ENCODE results near the gene PCDHGA11.
"Not testable (repeated sequence)": the region's sequence is repeated elsewhere in the genome, so short reads cannot be mapped to it uniquely, and the experiment has no call there.

PCDHGA11 gene

GRCh38 chr5:141383345-141383744 is 37.5 kb upstream of the PCDHGA11 start:
- no peaks in the 10 kb centered on the region for H3K36me3 ChIP-seq (ENCODE audit: control insufficient read depth in 2 of 2, insufficient read depth in 1 of 2, low read length in 2 of 2)
- H3K4me3 ChIP-seq (ENCODE audit: low read depth, low read length) = no peak overlapping the region
- no peak overlapping the region for H3K27ac ChIP-seq (ENCODE audit: extremely low read depth, low read depth, low read length)
- ChIA-PET CTCF (interaction anchor here (0.7 to 1.7 kb wide), 6 partner anchors 9 to 181 kb away, joined by 3 to 8 read pairs (median 4); partner anchors contain the start of genes PCDHGA8 and PCDHGB5), POLR2A (no interaction called here)
- H3K9me3 ChIP-seq (ENCODE audit: control insufficient read depth, insufficient read depth, low read depth, low read length) = no peaks in the 10 kb centered on the region
- TF ChIP-seq ZNF10 (tag by site-specific recombination; IDR thresholded peaks at IDR 0.05) = no peak
- TF ChIP-seq ZNF169 (tag by site-specific recombination; IDR thresholded peaks at IDR 0.05) = no peak
- no peak for TF ChIP-seq KLF1 (tag by site-specific recombination; IDR thresholded peaks at IDR 0.05)
- no peak for TF ChIP-seq AEBP2 (tag by site-specific recombination; IDR thresholded peaks at IDR 0.05; ENCODE audit: borderline replicate concordance)
- no peak for TF ChIP-seq ZNF175 (tag by site-specific recombination; IDR thresholded peaks at IDR 0.05)
- no peak for TF ChIP-seq ZNF132 (tag by site-specific recombination; IDR thresholded peaks at IDR 0.05; ENCODE audit: borderline replicate concordance)
- TF ChIP-seq ZNF19 (tag by site-specific recombination; IDR thresholded peaks at IDR 0.05; ENCODE audit: low read depth) = no peak
- no peak for TF ChIP-seq ZNF843 (tag by site-specific recombination; IDR thresholded peaks at IDR 0.05)
- no peak for TF ChIP-seq ZNF580 (tag by site-specific recombination; IDR thresholded peaks at IDR 0.05)
- no peak for TF ChIP-seq ZNF830 (tag by site-specific recombination; IDR thresholded peaks at IDR 0.05; ENCODE audit: low read depth)
- TF ChIP-seq IKZF3 (tag by site-specific recombination; IDR thresholded peaks at IDR 0.05) = no peak
- no peak for TF ChIP-seq ZNF549 (tag by site-specific recombination; IDR thresholded peaks at IDR 0.05)
- TF ChIP-seq WT1 (tag by site-specific recombination; IDR thresholded peaks at IDR 0.05) = no peak
- H3K4me1 ChIP-seq (ENCODE audit: control insufficient read depth, insufficient read depth, low read length) = no peaks in the 10 kb centered on the region

DNA sequence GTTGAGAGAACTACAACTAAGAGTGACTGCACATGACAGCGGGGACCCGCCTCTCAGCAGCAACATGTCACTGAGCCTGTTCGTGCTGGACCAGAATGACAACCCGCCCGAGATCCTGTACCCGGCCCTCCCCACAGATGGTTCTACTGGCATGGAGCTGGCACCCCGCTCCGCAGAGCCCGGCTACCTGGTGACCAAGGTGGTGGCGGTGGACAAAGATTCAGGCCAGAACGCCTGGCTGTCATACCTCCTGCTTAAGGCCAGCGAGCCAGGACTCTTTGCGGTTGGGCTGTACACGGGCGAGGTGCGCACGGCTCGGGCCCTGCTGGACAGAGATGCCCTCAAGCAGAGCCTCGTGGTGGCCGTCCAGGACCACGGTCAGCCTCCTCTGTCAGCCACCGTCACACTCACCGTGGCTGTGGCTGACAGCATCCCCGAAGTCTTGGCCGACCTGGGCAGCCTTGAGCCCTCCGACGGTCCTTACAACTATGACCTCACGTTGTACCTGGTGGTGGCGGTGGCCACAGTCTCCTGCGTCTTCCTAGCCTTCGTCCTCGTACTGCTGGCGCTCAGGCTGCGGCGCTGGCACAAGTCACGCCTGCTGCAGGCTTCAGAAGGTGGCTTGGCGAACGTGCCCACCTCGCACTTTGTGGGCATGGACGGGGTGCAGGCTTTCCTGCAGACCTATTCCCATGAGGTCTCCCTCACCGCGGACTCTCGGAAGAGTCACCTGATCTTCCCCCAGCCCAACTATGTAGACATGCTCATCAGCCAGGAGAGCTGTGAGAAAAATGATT is 36.2 kb upstream of the PCDHGA11 start:
- TF ChIP-seq ZNF600 (tag by site-specific recombination; IDR thresholded peaks at IDR 0.05) = no peak
- TF ChIP-seq REST (tag by site-specific recombination; IDR thresholded peaks at IDR 0.05) = peak; percentile 64; the same call in 1 of the 2 replicates
- H3K4me3 ChIP-seq (ENCODE audit: low read depth, low read length) = no peak overlapping the region
- ChIA-PET POLR2A (no interaction called here), CTCF (no interaction called here)
- no peaks in the 10 kb centered on the region for H3K36me3 ChIP-seq (ENCODE audit: control insufficient read depth in 2 of 2, insufficient read depth in 1 of 2, low read length in 2 of 2)
- no peak overlapping the region for H3K27ac ChIP-seq (ENCODE audit: extremely low read depth, low read depth, low read length)
- no peaks in the 10 kb centered on the region for H3K4me1 ChIP-seq (ENCODE audit: control insufficient read depth, insufficient read depth, low read length)
- H3K9me3 ChIP-seq (ENCODE audit: control insufficient read depth, insufficient read depth, low read depth, low read length) = no peaks in the 10 kb centered on the region

DNA sequence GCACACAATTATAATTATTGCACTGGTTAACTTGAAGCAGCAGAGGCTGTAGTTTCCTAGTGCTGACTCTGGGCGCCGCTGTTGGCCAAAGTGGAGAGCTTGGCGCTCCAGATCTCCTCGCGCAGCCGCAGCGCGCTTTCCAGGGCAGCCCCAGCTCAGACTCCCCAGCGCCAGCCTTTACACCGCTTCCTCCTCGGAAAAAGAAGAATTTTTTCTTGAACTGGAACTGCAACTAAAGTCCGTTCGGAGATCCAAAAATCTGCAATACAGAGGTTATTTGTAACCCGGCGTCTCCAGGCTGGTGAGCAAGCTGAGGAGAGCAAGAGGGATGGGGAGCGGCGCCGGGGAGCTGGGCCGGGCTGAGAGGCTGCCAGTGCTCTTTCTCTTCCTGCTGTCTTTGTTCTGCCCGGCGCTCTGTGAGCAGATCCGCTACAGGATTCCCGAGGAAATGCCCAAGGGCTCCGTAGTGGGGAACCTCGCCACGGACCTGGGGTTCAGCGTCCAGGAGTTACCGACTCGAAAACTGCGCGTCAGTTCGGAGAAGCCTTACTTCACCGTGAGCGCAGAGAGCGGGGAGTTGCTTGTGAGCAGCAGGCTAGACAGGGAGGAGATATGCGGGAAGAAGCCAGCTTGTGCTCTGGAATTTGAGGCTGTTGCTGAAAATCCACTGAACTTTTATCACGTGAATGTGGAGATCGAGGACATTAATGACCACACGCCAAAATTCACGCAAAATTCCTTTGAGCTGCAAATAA is 33.1 kb upstream of the PCDHGA11 start, which contains the start of gene PCDHGB4:
TSS of gene PCDHGB4 (plus strand) at position 142 of the 755 bp plus-strand sequence. CDS start at position 329, 187 bp downstream.
- POLR2A ChIA-PET; H3K9me3 ChIP-seq (ENCODE audit: control insufficient read depth, insufficient read depth, low read depth, low read length); H3K4me1 ChIP-seq (ENCODE audit: control insufficient read depth, insufficient read depth, low read length); H3K4me3 ChIP-seq (ENCODE audit: low read depth, low read length); H3K27ac ChIP-seq (ENCODE audit: extremely low read depth, low read depth, low read length); H3K36me3 ChIP-seq (ENCODE audit: control insufficient read depth in 2 of 2, insufficient read depth in 1 of 2, low read length in 2 of 2): not testable (repeated sequence)
- CTCF ChIA-PET = interaction anchor here (0.6 to 2.0 kb wide), 5 partner anchors 9 to 176 kb away, joined by 3 to 5 read pairs (median 4); partner anchors contain the start of gene PCDHGB3
